Measurements from ENCODE around the gene LRRC71.

The LRRC71 gene

GRCh38 chr1:156948708-156949107, 28.3 kb downstream of the LRRC71 start:
- no peak for DNase-seq

DNA sequence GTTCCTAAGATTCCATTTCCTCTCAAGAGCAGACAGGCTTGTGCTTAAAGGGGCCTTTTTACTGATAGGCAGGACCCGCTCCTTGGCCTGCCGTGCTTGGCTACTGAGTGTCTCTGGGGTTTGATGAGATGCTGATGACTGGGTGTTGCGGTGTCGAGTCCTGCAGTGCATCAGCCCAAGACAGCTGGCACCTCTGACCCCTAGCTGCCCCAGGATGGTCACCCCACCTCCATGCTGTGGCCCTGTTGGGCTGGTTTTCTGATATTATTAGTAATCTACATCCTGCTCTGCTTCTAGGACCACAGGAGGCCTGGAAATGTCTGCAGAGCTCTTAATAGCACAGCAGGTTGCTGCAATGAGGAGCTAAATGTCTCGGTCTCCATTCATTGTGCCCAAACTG, 28.7 kb downstream of the LRRC71 start:
- DNase-seq = no peak

DNA sequence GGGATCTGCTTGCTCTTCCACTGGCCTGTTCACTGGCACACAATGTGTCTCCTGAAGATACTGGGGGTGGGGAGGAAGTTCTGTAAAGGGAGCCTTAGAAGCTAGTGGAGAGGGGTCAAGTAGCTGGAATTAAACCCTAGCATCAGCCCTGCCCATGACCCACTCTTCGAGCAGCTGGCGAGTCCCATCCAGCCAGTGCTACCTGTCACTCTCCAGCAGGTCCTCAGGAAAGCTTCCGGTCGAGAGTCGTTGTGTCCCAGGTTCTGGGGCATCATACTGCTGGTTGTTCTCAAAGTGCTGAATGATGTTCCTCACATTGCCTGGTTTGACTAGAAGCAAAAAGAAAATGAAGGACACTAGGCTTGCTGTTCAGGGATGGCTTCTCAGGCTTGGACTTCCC, 30.9 kb downstream of the LRRC71 start:
- DNase-seq = no peak

GRCh38 chr1:156953571-156953970, 33.1 kb downstream of the LRRC71 start:
- no peak for DNase-seq

DNA sequence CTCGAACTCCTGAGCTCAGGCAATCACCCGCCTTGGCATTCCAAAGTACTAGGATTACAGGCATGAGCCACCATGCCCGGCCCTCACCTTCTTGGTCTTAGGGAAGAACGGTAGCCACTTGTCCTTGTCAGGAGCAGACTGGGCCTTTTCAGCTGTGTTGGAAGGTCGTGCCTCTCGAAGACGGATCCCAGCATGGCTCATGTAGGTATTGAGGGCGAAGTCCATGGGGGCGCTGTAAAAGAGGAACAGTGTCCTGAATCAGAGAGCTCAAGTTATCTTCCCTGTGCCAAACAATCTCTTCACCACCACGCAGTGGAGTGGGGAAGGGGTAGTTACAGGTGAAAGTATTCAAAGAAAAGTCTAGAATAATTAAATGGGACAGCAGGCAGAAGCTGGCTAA, 35.9 kb downstream of the LRRC71 start:
- no peak for DNase-seq

DNA sequence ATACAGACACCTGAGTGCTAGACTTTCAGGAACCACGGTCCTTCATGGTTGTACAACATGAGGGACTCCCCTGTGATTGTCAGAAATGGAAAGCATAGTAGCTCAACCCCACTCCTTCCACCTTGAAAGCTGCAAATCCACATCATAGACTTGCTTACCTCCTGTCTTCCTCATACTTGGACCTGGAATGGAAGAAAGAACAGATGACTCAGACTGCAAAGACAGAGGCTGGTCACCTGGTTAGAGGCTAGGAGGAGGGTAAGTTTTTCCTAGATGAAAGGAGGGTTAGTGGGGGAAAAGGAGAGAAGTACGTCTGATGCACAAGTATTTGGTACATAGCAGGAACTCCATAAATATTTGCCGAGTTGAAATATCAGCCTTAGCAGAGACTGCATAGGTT, 37.2 kb downstream of the LRRC71 start:
- DNase-seq = no peak

DNA sequence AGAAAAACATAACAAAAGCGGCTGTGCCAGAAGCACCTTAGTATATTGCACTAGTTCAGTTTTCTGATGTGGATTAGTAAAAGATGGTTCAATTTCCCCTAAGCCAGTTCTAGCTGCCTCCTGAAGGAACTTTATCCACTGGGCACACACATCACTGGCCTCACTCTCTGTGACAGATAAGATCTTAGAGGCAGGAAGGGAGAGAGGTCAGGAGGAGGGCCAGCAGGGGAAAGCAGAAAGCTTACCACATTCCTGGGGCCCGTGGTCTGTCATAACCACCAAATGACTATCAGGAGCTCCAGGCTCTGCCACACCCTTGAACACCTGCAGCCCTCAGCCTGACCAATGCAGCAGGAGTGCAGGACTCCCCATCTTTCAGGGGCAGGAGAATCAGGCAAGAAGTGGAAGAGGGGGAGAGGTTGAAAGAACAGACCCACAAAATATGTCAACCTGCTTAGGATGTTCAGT, 37.8 kb downstream of the LRRC71 start:
- no peak for DNase-seq

- no peak for DNase-seq
These were observed 39.0 kb downstream of the LRRC71 start for GRCh38 chr1:156959414-156959813.

DNA sequence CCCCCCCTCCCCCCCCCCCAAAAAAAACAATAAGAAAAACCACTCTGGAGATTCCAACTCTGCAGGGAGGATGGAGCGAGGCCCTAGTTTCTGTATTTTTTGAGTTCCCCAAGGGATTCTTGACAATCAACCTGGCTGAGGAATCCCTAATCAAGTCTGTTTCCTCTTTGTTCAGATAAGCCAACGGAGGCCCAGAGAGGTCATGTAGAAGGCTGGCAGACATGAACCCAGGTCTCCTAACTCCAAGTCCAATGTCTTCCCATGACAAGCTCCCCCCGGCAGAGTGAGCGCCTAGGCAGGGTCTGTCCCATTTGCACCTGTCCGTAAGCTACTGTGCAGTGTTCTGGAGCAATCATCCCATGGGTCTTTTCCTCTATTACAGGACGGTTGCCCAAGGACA, 39.5 kb downstream of the LRRC71 start:
- DNase-seq = no peak

- no peak for DNase-seq
These were observed 41.3 kb downstream of the LRRC71 start for GRCh38 chr1:156961709-156962108.

- DNase-seq = no peak
These were observed 43.2 kb downstream of the LRRC71 start for GRCh38 chr1:156963621-156964020.

GRCh38 chr1:156964441-156964840, 44.0 kb downstream of the LRRC71 start:
- DNase-seq = no peak

DNA sequence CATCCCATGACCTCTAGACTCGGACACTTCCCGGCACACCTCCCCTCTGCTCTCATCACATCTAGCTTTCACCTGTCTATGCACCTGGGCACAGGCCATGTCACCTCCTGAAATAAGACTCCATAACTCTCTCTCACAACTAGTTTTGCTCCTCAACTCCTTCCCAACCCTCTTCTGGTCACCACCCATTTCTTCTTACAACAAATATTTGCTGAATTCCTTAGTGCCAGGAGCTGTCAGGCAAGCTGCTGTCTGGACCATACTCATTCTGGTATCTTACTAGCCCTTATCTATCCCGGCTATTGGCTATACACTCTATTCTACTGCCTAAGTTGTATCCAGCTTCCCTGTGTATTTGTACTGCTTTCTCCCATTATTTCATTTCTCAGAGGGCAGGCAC, 49.1 kb downstream of the LRRC71 start:
- no peak for DNase-seq

DNA sequence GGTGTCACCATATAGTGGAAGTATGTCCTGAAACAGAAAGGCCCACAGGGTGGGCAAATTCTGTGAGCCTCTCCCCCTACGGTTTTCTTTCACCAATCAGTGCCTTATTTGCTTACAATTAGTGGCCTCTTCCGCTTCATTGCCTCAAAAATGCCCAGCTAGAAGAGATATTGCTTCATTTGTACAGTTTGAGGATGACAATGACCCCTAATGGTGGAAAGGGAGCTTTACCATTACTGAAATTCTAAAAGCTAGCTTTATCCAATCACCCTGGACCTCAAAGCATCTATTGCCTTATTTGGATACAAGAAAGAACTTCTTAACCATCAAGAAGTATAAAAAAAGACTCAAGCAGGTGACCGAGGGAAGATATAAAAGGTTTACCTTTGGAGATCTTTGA, 49.6 kb downstream of the LRRC71 start:
- DNase-seq = no peak

GRCh38 chr1:156973417-156973816, 53.0 kb downstream of the LRRC71 start:
- DNase-seq = no peak

- DNase-seq = no peak
These were observed 54.7 kb downstream of the LRRC71 start for GRCh38 chr1:156975084-156975483.

- DNase-seq = no peak
These were observed 60.1 kb downstream of the LRRC71 start for GRCh38 chr1:156980551-156980950.
